B cell (primary cell): ENCODE data around the gene AFF3.

ENCODE experiments used
- CTCF ChIP-seq: fragments of 200-600 bp; IDR thresholded peaks from one replicate; pipeline ENCODE4 v1.8.0; 2022; ENCODE audit warnings: antibody characterized with exemption, mild to moderate bottlenecking
- EZH2 ChIP-seq: IDR thresholded peaks from 2 replicates; pipeline ENCODE4 v1.6.1; 2012; ENCODE audit warnings: borderline replicate concordance, low read depth, mild to moderate bottlenecking, moderate library complexity, low read length; ENCODE audit not compliant: insufficient read depth, poor library complexity, severe bottlenecking

GRCh38 chr2:99660616-99661406 is 481.6 kb downstream of the AFF3 start:
- TF ChIP-seq CTCF, result no peak
- TF ChIP-seq EZH2, result no peak
